GM13977 (cell line): ENCODE results near the gene PLEKHG4B.

Experiments
- DNase-seq: peaks from one replicate; pipeline ENCODE4 v3.0.0; 2012; ENCODE audit warnings: low spot score
- in situ Hi-C: fragments of 300-500 bp; cut with MboI; formaldehyde crosslinking; loops from one replicate; pipeline ENCODE4 v1.12.0; 2022; ENCODE audit warnings: low sequenced_read_pairs, low pct_unique_long_range_greater_than_20kb, mixed read lengths, inconsistent platforms; ENCODE audit not compliant: unreplicated experiment
- TF ChIP-seq, protein P1 (sequence below): IDR thresholded peaks from 2 replicates; pipeline ENCODE4 v1.5.1; 2012; ENCODE audit warnings: mild to moderate bottlenecking, control low read depth; ENCODE audit not compliant: insufficient read depth; ENCODE audit errors: extremely low read depth, missing control alignments

The PLEKHG4B gene

DNA sequence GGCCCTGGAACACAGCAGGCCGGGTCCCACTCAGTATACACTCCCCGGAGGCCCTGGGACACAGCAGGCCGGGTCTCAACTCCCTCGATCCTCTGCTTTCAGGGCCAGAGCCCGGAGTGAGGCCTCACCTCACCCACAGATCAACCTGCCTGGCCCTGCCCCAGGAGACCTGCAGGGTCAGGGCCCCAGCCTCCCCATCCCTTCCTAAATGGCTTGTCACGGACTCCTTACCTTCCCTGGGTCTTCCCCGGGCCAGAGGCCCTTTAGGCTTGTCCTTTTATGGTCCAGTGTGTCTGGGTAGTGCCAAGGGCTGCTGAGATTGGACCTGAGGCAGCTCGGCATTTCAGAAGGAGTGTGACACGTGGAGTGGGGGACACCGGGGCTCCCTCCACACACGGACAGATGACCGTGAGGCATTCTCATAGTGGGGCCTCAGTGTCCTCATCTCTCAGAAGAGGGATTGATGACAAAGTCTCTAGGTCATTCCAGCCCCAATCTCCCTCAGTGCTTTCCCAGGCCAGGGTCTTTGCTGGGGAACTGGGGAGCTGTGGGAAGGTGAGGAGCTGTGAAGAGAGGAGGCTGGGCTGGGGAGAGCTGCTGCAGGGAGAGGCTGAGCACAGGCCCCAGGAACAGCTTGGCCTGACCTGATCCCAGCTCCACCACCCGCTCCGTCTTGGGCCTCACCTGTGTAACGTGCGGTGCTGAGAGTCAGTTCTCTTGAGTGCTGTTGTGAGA is 18.0 kb upstream of the PLEKHG4B start:
- TF ChIP-seq, protein P1, sequence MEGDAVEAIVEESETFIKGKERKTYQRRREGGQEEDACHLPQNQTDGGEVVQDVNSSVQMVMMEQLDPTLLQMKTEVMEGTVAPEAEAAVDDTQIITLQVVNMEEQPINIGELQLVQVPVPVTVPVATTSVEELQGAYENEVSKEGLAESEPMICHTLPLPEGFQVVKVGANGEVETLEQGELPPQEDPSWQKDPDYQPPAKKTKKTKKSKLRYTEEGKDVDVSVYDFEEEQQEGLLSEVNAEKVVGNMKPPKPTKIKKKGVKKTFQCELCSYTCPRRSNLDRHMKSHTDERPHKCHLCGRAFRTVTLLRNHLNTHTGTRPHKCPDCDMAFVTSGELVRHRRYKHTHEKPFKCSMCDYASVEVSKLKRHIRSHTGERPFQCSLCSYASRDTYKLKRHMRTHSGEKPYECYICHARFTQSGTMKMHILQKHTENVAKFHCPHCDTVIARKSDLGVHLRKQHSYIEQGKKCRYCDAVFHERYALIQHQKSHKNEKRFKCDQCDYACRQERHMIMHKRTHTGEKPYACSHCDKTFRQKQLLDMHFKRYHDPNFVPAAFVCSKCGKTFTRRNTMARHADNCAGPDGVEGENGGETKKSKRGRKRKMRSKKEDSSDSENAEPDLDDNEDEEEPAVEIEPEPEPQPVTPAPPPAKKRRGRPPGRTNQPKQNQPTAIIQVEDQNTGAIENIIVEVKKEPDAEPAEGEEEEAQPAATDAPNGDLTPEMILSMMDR, result no peak
- DNase-seq, result no peak
- in situ Hi-C loops, result no loop called here

DNA sequence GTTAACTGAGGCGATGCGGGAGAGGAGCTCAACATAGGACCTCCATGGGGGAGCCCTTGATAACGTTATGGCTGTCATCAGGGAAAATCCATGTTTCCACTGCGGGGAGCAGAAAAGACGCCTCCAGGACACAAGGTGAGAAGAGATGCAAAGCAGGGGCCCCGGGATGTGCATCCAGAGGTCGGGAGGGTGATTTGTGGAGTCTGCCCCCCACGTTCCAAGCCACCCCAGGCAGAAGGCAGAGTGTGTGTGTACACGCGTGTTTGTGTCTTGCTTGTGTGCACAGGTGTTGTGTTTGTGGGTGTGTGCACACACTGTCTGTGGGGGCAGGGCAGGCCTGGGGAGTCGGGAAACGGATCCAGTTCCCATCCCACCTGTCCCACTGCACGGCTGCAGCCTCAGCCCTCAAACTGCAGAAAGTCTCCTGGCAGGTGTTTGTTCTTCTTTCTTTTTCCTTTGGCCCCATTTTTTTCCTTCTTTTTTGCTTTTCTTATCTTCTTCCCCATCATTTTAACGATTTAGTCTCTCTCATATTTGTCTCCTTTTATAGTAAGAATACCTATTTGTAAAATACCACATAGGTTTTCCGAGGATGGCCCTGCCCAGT is 17.4 kb upstream of the PLEKHG4B start:
- in situ Hi-C loops, result no loop called here
- TF ChIP-seq, protein P1, result no peak
- DNase-seq, result no peak

DNA sequence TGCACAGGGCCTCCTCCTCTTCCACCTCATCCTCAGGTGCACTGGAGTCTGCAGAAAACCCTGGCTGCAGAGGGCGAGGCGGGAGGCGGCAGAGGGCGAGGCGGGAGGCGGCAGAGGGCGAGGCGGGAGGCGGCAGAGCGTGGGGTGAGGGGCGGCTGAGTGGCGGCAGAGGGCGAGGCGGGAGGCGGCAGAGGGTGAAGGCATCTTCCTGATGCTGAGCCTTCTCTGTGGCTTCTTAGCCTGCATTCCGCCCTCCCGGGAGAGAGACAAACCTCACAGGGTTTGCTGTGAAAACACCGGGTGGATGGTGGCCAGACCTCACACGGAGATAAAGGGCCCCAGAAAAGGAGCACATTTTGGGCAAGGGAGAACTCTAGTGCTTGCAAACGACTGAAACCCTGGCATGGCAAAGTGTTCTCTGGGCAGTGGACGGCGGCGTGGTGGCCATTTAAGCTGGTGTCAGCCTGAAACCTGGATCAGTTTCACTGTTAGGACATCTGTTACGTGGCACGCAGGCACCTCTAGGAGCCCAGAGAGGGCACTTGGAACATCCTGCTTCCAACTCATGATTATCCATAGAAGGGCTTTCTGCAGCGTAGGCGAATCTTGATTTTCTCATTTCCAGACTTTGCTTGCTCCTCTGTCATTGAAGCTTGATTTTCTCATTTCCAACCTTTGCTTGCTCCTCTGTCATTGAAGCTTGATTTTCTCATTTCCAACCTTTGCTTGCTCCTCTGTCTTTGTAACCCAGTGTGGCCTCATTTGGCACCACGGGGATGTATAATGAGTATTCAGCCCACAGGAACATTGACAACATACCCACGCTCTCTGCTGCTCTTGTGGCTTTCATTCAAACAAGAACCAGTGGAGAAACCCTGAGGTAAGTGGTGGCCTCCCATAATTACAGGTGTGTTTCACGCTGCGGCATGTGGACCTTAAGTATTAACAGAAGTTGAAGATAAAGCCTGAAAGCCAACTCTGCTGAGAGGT is 16.3 kb upstream of the PLEKHG4B start:
- TF ChIP-seq, protein P1, result no peak
- in situ Hi-C loops, result no loop called here
- peak; percentile 21 for DNase-seq

DNA sequence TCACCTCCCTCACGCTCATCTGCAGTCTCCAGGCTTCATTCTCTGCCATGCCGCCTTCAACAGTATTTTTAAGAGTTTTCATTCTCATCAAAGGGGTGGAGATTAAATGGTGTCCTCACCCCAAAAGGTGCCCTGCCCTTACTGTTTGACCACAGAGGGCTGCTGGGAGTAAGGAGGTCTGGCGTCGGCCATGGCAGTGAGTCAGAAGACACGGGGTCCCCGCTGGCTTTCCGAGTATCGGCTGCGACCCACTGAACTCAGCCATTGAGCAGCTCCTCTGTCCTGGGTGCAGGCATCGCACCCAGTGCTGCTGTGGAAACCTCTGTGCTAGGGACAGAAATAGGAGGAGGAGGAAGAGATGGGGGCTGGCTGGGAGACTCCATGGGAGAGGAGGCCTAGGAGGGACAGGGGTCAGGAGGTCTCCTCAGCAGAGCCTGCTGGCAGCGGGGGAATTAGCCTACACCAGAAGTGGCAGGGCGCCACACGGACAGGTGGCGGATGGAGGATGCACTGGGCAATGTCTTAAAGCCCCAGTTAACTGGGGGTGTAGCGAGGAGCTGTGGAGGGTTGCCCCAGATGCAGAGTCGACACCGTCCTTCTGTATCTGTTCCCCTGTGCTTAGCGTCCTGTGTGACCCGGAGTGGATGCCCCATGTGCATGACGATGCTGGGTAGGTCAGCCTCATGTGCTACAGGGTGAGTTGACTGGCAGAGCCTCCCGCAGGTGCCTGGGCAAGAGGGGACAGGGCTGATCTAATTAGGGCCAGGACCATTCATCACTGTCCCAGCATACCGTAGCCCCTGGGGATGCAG is 15.4 kb upstream of the PLEKHG4B start:
- in situ Hi-C loops, result no loop called here
- TF ChIP-seq, protein P1, result no peak
- DNase-seq, result no peak

DNA sequence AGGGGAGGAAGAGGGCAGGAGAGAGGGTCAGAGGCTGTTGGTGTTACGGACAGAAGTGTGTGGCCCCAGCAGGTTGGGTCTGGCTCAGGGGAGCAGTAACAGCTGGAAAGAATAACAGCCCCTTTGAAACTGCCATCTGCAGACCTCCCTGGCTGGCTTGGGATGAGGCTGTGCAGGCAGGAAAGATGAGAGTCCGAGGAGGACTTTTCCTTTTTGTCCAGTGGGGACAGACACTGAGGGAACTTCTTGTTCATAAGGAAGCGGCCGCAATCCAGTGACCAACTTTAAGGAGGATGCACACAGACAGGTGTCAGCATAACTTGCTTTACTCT is 14.8 kb upstream of the PLEKHG4B start:
- peak; percentile 19 for DNase-seq
- TF ChIP-seq, protein P1, result no peak
- in situ Hi-C loops, result no loop called here

DNA sequence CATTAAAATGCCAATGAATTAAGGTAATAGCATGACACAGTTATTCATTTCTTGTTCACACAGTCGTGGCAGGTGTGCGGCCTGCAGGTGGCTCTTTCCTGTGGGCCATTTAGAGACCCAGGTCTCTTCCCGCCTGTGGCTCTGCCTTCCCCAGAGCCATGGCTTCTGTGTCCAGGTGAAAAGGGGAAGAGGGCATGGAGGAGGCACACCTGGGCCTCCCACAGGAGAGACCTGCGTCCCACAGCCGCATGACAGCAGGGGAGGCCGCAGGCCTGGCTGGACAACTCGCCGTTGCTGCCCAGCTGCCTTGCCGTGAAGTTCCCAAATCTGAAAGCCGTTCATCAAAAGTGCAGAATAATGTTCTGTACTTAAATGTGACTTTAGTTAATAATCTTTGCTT is 14.4 kb upstream of the PLEKHG4B start:
- no peak for DNase-seq
- TF ChIP-seq, protein P1, result no peak
- in situ Hi-C loops, result no loop called here
